Measurements from ENCODE around the gene TTI1. TPM values are rescaled to one million over a fixed set of nuclear protein-coding genes. Genes with fewer than 3 reads are reported as not detected.

The TTI1 gene
- total and polyA plus RNA-seq, 3 donors from 2014 or later = 24.1 to 30.5 (median 26.0) TPM

DNA sequence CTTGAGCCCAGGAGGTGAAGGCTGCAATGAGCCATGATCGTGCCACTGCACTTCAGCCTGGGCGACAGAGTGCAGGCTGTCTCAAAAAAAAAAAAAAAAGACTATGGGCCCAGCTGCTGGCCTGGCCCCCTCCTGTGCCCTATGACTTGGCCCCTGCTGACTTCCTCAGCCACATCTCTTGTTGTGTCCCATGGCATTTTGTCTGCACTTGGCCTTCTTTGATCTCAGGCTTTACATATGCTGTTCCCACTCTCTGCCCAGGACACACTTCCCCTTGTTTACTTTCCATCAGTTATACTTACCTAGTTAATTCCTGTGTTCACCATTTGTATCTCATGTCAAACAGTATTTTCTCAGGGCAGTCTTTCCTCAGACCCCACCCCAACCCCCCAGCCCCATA, 44.8 kb upstream of the TTI1 start:
- no peaks in the 10 kb centered on the region for H3K4me1 ChIP-seq
- DNase-seq = no peak
- H3K4me3 ChIP-seq = no peak overlapping the region
- TF ChIP-seq POLR2A (IDR thresholded peaks at IDR 0.05) (no peak), CTCF (IDR thresholded peaks at IDR 0.05) (no peak)
- 86 to 93% methylated on average over 2 of the region's 2 CpGs for WGBS, 2 donors
- intact Hi-C loops (cut with DNase I; ENCODE audit: low total_unique reads) = no loop called here
- H3K36me3 ChIP-seq (ENCODE audit: low read depth, missing control alignments) = no peaks in the 10 kb centered on the region
- H3K9me3 ChIP-seq = no peaks in the 10 kb centered on the region
- H3K27ac ChIP-seq = no peak overlapping the region
- no peaks in the 10 kb centered on the region for H3K27me3 ChIP-seq

DNA sequence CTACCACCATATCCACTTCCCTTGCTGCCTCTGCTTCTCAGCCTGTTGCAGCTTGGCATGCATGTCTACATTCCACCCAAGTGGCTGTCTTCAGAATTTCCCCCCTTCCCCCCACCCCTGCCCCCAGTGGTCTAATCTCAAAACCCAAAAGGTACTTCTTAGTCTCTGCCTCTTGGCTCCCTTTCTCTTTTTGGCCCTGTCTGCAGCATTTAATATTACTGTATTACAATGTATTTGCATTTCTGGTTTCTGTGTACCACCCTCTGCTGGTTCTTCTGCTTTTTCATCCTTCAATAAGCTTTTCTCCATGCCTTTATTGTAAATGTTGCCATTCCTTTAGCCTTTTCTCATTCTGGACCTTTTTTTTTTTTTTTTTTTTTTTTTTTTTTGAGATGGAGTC, 43.3 kb upstream of the TTI1 start:
- Histone ChIP-seq H3K36me3 (ENCODE audit: low read depth, missing control alignments) (no peaks in the 10 kb centered on the region), H3K4me3 (no peak overlapping the region), H3K27ac (no peak overlapping the region), H3K9me3 (no peaks in the 10 kb centered on the region), H3K4me1 (no peaks in the 10 kb centered on the region), H3K27me3 (no peaks in the 10 kb centered on the region)
- TF ChIP-seq POLR2A (IDR thresholded peaks at IDR 0.05) = no peak
- no peak for DNase-seq
- intact Hi-C loops (cut with DNase I; ENCODE audit: low total_unique reads) = no loop called here

GRCh38 chr20:38075161-38075998, 42.1 kb upstream of the TTI1 start:
- no peaks in the 10 kb centered on the region for H3K36me3 ChIP-seq (ENCODE audit: low read depth, missing control alignments)
- TF ChIP-seq POLR2A (IDR thresholded peaks at IDR 0.05) (no peak), CTCF (IDR thresholded peaks at IDR 0.05) (no peak)
- H3K4me1 ChIP-seq = no peaks in the 10 kb centered on the region
- H3K9me3 ChIP-seq = no peaks in the 10 kb centered on the region
- intact Hi-C loops (cut with DNase I; ENCODE audit: low total_unique reads) = no loop called here
- no peaks in the 10 kb centered on the region for H3K27me3 ChIP-seq
- DNase-seq = no peak
- no peak overlapping the region for H3K27ac ChIP-seq
- no peak overlapping the region for H3K4me3 ChIP-seq
- WGBS, 2 donors = 83 to 89% methylated on average over 3 of the region's 3 CpGs

DNA sequence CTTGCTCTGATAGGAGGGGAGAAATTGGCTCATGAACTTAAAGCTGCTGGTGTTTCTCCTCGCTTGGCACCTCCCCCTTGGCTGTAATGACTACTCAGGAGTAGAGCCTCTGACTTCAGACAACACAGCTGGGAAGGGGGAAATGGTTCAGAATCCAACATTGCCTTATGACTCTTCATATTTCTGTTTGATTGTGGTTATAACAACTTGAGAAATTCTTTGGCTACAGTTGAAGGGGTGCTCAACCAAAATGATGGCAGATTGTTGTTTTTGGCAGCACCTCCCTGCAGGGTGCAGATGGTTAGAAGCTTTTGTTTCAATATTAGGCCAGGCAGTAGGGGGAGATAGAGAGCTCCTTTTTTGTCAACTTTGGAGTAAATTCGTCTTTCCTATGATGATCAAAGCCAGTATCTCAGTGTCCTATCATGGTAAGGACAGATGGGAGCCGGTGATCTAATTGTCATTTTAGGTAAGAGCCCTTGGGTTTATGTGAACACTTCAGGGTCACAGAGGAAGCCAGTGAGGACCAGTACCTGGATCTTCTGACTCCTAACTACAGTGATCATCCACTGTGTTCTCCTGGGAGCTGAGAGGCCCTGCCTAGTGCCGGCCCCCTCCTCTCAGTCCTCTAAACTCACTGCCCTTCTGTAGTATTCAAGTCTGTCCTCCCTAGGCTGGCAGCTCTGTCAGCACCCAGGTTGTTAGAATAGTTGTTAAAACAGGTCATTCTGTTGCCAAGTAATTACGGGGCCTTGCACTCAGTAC, 40.2 kb upstream of the TTI1 start:
- TF ChIP-seq CTCF (IDR thresholded peaks at IDR 0.05) (peak in 2 of 3 experiments; percentile 65 to 78), POLR2A (IDR thresholded peaks at IDR 0.05) (no peak)
- Histone ChIP-seq H3K9me3 (no peaks in the 10 kb centered on the region), H3K36me3 (ENCODE audit: low read depth, missing control alignments) (no peaks in the 10 kb centered on the region), H3K27ac (no peak overlapping the region), H3K4me3 (no peak overlapping the region), H3K4me1 (no peaks in the 10 kb centered on the region), H3K27me3 (no peaks in the 10 kb centered on the region)
- intact Hi-C loops (cut with DNase I; ENCODE audit: low total_unique reads) = no loop called here
- DNase-seq = peak; percentile 33
- WGBS, 2 donors = 44 to 61% methylated on average over 5 of the region's 5 CpGs

DNA sequence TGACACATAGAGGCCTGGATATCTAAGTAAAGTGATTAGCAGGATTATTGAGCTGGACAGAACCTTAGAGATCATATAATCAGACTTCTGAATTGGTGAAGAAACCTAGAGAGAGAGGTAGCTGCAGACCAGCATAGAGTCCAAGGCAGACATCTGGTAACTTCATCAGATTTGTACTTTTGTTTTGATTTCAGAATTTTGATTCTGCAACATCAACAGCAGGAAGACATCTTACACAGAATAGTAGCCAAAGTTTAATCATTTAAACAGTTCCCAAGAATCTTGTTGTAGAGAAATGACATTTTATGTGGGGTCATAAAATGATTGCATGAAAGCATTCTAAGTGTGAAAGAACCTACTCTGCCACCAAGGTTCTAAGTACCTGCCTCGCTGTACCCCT, 39.6 kb upstream of the TTI1 start:
- intact Hi-C loops (cut with DNase I; ENCODE audit: low total_unique reads) = no loop called here
- 33 to 83% methylated on average over 1 of the region's 1 CpG for WGBS, 2 donors

More for the DNA sequence above, 39.6 kb upstream of the TTI1 start:
- Histone ChIP-seq H3K27me3 (no peaks in the 10 kb centered on the region), H3K4me3 (no peak overlapping the region), H3K4me1 (no peaks in the 10 kb centered on the region), H3K36me3 (ENCODE audit: low read depth, missing control alignments) (no peaks in the 10 kb centered on the region), H3K27ac (no peak overlapping the region), H3K9me3 (no peaks in the 10 kb centered on the region)
- DNase-seq = no peak
- no peak for TF ChIP-seq POLR2A (IDR thresholded peaks at IDR 0.05)
